Lung (tissue), 12 donors: ENCODE results near the gene CDH4. TPM values are rescaled to one million over a fixed set of nuclear protein-coding genes. Genes with fewer than 3 reads are reported as not detected.

Experiments used
- ATAC-seq: fragments of 200-7000 bp; cut with Tn5 transposase; one replicate; pipeline ENCODE4 v1.9.1; 2020; ENCODE audit warnings: moderate number of reproducible peaks; ENCODE audit not compliant: insufficient read depth, low FRiP score
- DNase-seq, 3 donors: peaks; one replicate each; pipeline ENCODE4 v3.0.0-alpha.2; 2013 to 2017
- H3K27ac ChIP-seq, 2 donors: one replicate each; pipeline ENCODE4 v1.5.1; 2013; ENCODE audit warnings: mild to moderate bottlenecking in 2 of 2, moderate library complexity in 2 of 2, control low read depth in 1 of 2, inconsistent platforms in 1 of 2, low read depth in 1 of 2, low read length in 1 of 2
- H3K27me3 ChIP-seq, 3 donors: one replicate each; pipeline ENCODE4 v1.5.1; 2013; ENCODE audit warnings: low read length in 2 of 3; ENCODE audit not compliant: control insufficient read depth in 3 of 3, insufficient read depth in 3 of 3
- H3K36me3 ChIP-seq, 4 donors: one replicate each; pipeline ENCODE4 v1.5.1; 2013; ENCODE audit warnings: low read length in 4 of 4, mild to moderate bottlenecking in 1 of 4, moderate library complexity in 1 of 4; ENCODE audit not compliant: control insufficient read depth in 4 of 4, insufficient read depth in 4 of 4
- H3K4me1 ChIP-seq, 5 donors: one replicate each; pipeline ENCODE4 v1.5.1; 2013; ENCODE audit warnings: low read length in 5 of 5, mild to moderate bottlenecking in 2 of 5, moderate library complexity in 1 of 5; ENCODE audit not compliant: control insufficient read depth in 5 of 5, insufficient read depth in 5 of 5
- H3K4me3 ChIP-seq: one replicate; pipeline ENCODE4 v1.5.1; 2013; ENCODE audit warnings: mild to moderate bottlenecking, control low read depth, moderate library complexity
- H3K9ac ChIP-seq, 2 donors: one replicate each; pipeline ENCODE4 v1.5.1; 2013; ENCODE audit warnings: low read length in 2 of 2, control low read depth in 1 of 2; ENCODE audit not compliant: insufficient read depth in 1 of 2
- H3K9me3 ChIP-seq, 4 donors: one replicate each; pipeline ENCODE4 v1.5.1; 2013; ENCODE audit warnings: low read length in 3 of 4, mild to moderate bottlenecking in 1 of 4, moderate library complexity in 1 of 4; ENCODE audit not compliant: control insufficient read depth in 4 of 4, insufficient read depth in 3 of 4
- WGBS, 2 donors: extraction: QIAGEN DNeasy Blood & Tissue Kit; methylation state at CpG; one replicate each; pipeline ENCODE4 v1.1.7; 2013; 5-methylcytosine and 5-hydroxymethylcytosine counted together
- polyA plus RNA-seq, 2 donors: library from polyadenylated mRNA; stranded (reverse); fragments of 200-250 nt; gene quantifications; one replicate each; pipeline ENCODE4 v1.2.1, GENCODE V29; 2013
- total RNA-seq, 2 donors: library from RNA; depleted of rRNA in 1 of 2; stranded (reverse); fragments of >200 nt in 1 of 2; gene quantifications; one replicate each; pipeline ENCODE4 v1.2.1, GENCODE V29; 2014 to 2021
- TF ChIP-seq, protein P1 (sequence below): IDR thresholded peaks from 2 replicates; pipeline ENCODE4 v1.5.1; 2012; ENCODE audit warnings: mild to moderate bottlenecking; ENCODE audit errors: control extremely low read depth, extremely low read depth
- donor health status: control.
- donor health status: control.
- donor health status: Bipolar disorder and iron deficiency.
- donor health status: healthy.
- donor health status: DM: yes; HTN: yes; CAD: no.

The CDH4 gene
- total and polyA plus RNA-seq, 4 donors: 0.10 to 2.1 (median 0.34) TPM

GRCh38 chr20:61923371-61924166, 671.5 kb downstream of the CDH4 start:
- H3K27me3 ChIP-seq: no peaks in the 10 kb centered on the region
- no peak overlapping the region for H3K27ac ChIP-seq
- TF ChIP-seq, protein P1, sequence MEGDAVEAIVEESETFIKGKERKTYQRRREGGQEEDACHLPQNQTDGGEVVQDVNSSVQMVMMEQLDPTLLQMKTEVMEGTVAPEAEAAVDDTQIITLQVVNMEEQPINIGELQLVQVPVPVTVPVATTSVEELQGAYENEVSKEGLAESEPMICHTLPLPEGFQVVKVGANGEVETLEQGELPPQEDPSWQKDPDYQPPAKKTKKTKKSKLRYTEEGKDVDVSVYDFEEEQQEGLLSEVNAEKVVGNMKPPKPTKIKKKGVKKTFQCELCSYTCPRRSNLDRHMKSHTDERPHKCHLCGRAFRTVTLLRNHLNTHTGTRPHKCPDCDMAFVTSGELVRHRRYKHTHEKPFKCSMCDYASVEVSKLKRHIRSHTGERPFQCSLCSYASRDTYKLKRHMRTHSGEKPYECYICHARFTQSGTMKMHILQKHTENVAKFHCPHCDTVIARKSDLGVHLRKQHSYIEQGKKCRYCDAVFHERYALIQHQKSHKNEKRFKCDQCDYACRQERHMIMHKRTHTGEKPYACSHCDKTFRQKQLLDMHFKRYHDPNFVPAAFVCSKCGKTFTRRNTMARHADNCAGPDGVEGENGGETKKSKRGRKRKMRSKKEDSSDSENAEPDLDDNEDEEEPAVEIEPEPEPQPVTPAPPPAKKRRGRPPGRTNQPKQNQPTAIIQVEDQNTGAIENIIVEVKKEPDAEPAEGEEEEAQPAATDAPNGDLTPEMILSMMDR: no peak
- H3K4me1 ChIP-seq: no peaks in the 10 kb centered on the region
- no peaks in the 10 kb centered on the region for H3K36me3 ChIP-seq
- DNase-seq (no peak), ATAC-seq (no peak)
- peaks cover 0 to 17% (median 0%) of the 10 kb centered on the region in 4 donors for H3K9me3 ChIP-seq
- no peak overlapping the region for H3K4me3 ChIP-seq
- H3K9ac ChIP-seq: no peak overlapping the region
- WGBS, 2 donors: 83 to 90% methylated on average over 28 of the region's 28 CpGs

DNA sequence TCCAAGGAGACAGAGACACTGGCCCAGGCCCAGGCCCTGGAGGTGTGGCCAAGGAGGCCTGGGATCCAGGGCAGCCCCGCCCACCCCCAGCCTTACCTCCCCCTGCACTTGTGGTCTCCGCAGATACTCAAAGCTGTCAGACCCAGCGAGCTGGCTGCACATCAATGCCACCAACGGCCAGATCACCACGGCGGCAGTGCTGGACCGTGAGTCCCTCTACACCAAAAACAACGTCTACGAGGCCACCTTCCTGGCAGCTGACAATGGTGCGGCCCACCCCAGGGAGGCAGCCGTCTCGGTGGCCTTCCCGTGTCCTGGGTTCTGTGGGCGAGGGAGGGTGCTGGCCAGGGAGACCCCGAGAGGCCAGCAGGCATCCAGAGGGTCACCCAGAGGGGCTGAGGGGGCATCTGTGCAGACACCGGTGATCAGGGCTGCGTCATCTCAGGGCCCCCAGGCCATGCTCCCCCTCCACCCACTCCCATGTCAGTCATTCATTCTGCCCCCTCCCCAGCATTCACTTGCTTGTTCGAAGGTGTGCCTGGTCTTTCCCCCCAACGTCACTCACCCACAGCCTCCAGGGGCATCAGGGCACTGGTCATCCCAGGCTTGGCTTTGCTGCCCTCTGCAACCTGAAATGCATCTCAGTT, 672.3 kb downstream of the CDH4 start:
- DNase-seq: no peak
- TF ChIP-seq, protein P1: no peak

DNA sequence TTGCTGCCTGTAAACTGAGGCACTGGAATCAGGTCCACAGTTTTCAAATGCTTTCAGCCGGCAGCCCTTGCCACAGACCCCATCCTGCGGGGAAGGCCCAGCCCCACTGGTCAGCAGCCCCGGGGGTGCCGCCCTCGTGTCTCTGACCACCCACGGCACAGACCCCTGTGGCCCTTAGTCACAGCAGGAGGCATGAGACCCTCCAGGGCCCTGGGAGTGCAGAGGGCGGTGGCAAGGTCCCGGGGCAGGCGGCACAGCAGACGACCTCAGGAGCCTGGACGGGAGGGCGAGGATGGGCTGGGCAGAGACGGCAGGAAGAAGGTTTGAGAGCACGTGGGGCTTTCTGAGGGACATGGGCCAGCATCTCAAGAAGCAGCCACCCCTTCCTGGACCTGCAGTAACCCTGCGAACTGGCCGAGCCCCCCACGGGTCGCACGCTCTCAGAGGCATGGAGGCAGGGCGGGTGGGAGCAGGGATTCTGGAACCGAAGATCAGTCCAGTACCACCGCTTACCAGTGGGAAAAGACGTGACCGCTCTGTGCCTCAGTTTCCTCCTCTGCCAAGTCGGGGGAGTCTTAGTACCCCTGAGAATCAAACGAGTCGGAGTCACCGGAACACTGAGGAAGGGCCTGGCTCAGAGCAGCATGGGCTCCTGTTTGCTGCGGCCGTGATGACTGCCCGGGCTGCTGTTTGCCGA, 672.9 kb downstream of the CDH4 start:
- TF ChIP-seq, protein P1: no peak
- Histone ChIP-seq H3K4me1 (no peaks in the 10 kb centered on the region), H3K4me3 (no peak overlapping the region), H3K9me3 (peaks cover 0 to 18% (median 0%) of the 10 kb centered on the region in 4 donors), H3K27me3 (no peaks in the 10 kb centered on the region), H3K9ac (no peak overlapping the region), H3K36me3 (peaks cover 0 to 6% (median 1%) of the 10 kb centered on the region in 4 donors), H3K27ac (no peak overlapping the region)
- no peak for ATAC-seq
- 84 to 93% methylated on average over 32 of the region's 32 CpGs for WGBS, 2 donors
- DNase-seq: no peak

More for the DNA sequence above, 672.3 kb downstream of the CDH4 start:
- Histone ChIP-seq H3K27me3 (no peaks in the 10 kb centered on the region), H3K9ac (no peak overlapping the region), H3K9me3 (peaks cover 0 to 17% (median 0%) of the 10 kb centered on the region in 4 donors), H3K36me3 (peaks cover 0 to 2% (median under 1%) of the 10 kb centered on the region in 4 donors), H3K4me1 (no peaks in the 10 kb centered on the region), H3K4me3 (no peak overlapping the region), H3K27ac (no peak overlapping the region)
- WGBS, 2 donors: 80 to 89% methylated on average over 19 of the region's 19 CpGs
- no peak for ATAC-seq
